PFSK-1 (cell line): Measurements from ENCODE around the gene ARPP21.

Experiments used
- POLR2AphosphoS5 ChIP-seq: IDR thresholded peaks from 2 replicates; pipeline ENCODE4 v1.6.1; 2012; ENCODE audit warnings: low read depth, mild to moderate bottlenecking, control low read depth, low read length, moderate library complexity
- TAF1 ChIP-seq: IDR thresholded peaks from 2 replicates; pipeline ENCODE4 v1.6.1; 2012; ENCODE audit warnings: low read length, control low read depth, borderline replicate concordance; ENCODE audit not compliant: insufficient read depth
- TF ChIP-seq, protein P1 (sequence below), 2 experiments: IDR thresholded peaks; 2 replicates each; pipeline versions ENCODE4 v1.6.1 to v1.8.0; 2011 to 2012; ENCODE audit warnings: low read depth in 2 of 2, low read length in 2 of 2, control low read depth in 1 of 2, inconsistent platforms in 1 of 2, mild to moderate bottlenecking in 1 of 2, moderate library complexity in 1 of 2; ENCODE audit not compliant: insufficient read depth in 1 of 2

DNA sequence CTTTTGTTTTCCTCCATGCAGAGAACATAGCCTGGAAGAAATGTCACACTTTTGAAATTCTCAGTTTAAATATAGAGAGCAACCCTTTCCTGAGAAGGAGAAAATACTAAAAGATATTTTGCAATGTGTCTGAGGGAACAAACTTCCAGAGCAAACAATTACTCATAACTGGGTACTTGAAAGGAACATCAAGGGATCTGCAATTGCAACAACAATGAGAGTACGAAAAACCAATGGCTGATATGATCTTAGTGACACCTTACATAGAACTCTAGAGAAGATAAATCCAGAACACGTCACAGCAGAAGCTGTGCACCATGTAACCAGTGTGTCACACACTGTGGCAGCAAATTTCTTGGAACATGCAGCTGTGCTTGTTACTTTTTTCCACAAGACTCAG is 14.6 kb upstream of the ARPP21 start:
- no peak for TF ChIP-seq TAF1
- TF ChIP-seq POLR2AphosphoS5: no peak
- TF ChIP-seq, protein P1, sequence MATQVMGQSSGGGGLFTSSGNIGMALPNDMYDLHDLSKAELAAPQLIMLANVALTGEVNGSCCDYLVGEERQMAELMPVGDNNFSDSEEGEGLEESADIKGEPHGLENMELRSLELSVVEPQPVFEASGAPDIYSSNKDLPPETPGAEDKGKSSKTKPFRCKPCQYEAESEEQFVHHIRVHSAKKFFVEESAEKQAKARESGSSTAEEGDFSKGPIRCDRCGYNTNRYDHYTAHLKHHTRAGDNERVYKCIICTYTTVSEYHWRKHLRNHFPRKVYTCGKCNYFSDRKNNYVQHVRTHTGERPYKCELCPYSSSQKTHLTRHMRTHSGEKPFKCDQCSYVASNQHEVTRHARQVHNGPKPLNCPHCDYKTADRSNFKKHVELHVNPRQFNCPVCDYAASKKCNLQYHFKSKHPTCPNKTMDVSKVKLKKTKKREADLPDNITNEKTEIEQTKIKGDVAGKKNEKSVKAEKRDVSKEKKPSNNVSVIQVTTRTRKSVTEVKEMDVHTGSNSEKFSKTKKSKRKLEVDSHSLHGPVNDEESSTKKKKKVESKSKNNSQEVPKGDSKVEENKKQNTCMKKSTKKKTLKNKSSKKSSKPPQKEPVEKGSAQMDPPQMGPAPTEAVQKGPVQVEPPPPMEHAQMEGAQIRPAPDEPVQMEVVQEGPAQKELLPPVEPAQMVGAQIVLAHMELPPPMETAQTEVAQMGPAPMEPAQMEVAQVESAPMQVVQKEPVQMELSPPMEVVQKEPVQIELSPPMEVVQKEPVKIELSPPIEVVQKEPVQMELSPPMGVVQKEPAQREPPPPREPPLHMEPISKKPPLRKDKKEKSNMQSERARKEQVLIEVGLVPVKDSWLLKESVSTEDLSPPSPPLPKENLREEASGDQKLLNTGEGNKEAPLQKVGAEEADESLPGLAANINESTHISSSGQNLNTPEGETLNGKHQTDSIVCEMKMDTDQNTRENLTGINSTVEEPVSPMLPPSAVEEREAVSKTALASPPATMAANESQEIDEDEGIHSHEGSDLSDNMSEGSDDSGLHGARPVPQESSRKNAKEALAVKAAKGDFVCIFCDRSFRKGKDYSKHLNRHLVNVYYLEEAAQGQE (IDR thresholded peaks at IDR 0.05; ENCODE audit: insufficient read depth in 1 of 2, low read depth in 2 of 2, low read length in 2 of 2): no peak
